HG03175 (cell line): Measurements from ENCODE around the gene MYO5C.

Experiments
- ATAC-seq: cut with Tn5 transposase; IDR thresholded peaks from one replicate; pipeline ENCODE4 v1.9.1; 2021; ENCODE audit warnings: mild to moderate bottlenecking, moderate library complexity; ENCODE audit not compliant: unreplicated experiment

MYO5C gene, protein sequence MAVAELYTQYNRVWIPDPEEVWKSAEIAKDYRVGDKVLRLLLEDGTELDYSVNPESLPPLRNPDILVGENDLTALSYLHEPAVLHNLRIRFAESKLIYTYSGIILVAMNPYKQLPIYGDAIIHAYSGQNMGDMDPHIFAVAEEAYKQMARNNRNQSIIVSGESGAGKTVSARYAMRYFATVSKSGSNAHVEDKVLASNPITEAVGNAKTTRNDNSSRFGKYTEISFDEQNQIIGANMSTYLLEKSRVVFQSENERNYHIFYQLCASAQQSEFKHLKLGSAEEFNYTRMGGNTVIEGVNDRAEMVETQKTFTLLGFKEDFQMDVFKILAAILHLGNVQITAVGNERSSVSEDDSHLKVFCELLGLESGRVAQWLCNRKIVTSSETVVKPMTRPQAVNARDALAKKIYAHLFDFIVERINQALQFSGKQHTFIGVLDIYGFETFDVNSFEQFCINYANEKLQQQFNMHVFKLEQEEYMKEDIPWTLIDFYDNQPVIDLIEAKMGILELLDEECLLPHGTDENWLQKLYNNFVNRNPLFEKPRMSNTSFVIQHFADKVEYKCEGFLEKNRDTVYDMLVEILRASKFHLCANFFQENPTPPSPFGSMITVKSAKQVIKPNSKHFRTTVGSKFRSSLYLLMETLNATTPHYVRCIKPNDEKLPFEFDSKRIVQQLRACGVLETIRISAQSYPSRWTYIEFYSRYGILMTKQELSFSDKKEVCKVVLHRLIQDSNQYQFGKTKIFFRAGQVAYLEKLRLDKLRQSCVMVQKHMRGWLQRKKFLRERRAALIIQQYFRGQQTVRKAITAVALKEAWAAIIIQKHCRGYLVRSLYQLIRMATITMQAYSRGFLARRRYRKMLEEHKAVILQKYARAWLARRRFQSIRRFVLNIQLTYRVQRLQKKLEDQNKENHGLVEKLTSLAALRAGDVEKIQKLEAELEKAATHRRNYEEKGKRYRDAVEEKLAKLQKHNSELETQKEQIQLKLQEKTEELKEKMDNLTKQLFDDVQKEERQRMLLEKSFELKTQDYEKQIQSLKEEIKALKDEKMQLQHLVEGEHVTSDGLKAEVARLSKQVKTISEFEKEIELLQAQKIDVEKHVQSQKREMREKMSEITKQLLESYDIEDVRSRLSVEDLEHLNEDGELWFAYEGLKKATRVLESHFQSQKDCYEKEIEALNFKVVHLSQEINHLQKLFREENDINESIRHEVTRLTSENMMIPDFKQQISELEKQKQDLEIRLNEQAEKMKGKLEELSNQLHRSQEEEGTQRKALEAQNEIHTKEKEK (N-terminal part only)

DNA sequence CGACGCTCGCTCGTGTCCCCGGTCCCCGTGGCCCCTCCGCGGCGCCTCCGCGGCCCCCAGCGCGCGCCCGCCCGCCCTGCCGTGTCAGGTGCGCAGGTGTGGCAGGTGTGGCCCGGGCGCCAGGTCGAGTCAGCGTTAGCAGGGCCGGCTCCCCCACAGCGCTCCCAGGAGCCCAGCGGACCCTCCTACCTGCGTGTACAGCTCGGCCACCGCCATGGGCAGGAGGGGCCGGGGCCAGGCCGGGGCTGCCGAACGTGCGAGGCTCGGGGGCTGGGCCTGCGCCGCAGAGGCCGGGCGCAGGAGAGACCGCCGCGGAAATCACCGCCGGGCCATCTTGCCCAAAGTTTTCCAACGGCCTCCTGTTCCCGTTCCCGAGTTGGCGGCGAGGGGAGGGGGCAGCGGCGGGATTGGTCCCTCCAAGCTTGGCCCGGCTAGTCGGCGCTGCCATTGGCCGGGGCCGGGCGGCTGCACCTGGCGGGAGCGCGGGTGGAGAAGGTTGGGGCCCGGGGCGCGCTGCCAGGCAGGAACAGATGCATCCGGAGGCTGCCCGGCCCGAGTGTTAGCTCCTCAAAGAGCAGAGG lies at the start of gene MYO5C:
TSS of gene MYO5C (minus strand) at position 384 of the 581 bp plus-strand sequence. CDS start at position 216, 168 bp downstream.
- ATAC-seq: no peak

DNA sequence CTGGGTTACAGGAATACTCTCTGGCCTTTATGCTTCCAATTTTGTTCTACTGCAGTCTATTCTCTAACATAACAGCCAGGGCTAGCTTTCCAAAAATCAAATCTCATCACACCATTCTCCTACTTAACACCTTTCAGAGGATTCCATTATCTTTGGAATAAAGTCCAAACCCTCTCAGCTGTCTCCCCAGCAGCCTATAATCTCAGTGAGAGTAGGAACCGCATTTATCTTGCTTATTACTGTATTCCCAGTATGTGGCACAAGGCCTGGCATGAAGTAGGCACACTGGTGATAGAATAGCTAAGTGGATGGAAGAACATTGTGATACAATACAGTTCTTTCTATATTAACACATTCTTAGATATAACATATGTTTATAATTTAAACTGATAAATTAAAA lies 49.0 kb upstream of the MYO5C start:
- ATAC-seq: no peak

DNA sequence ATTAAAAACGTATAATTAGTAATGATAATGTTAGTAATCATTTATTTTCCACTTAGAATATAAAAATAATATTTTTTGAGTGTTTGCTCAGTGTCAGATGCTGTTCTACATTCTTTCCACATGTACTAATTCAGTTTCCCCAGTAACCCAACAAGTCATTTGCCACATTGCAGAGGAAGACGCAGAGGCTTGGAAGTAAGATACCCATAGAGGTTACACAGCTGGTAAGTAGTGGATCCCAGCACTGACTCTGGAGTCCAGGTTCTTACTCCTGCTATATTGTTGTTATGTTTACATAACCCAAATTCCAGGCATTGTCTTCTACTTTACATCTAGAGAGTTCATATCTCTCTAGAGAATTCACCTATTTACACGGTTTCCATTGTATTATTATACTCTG lies 48.2 kb upstream of the MYO5C start:
- ATAC-seq: no peak

DNA sequence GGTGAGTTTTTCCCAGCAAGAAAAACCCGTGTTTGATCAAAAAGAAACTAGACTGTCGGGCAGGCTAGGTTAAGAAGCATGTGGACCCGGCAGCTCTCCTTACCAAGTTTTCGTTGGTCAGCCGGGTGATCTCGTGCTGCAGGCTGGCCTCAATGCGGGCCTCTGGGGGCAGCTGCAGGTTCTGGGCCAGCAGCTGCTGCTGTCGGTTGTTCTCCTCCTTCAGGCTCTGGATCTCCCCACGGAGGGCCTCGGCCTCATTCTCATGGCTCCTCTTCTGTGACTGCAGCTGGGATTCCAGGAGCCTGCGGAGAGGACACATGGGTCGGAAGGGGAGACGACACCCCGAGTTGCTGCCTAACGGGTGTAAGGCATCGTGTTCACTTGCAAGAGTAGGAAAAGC lies 44.5 kb upstream of the MYO5C start:
- no peak for ATAC-seq

DNA sequence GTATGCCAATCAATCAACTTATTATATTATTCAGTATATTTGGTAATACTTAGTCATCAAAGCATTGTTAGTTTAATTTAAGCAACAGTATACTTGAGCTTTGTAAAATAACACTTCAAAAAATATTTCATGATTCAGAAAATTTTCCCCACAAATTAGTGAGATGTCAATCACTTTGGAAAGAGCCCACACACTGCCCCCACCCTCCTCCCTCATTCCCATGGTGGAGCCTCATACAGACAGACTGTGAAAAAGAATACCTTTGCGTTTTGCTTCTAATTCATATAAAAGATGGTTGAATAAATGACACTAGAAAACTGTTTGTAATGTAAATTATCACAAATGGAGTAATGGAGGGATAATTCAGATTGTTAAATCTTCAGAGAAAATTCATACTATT lies 43.3 kb upstream of the MYO5C start:
- no peak for ATAC-seq

DNA sequence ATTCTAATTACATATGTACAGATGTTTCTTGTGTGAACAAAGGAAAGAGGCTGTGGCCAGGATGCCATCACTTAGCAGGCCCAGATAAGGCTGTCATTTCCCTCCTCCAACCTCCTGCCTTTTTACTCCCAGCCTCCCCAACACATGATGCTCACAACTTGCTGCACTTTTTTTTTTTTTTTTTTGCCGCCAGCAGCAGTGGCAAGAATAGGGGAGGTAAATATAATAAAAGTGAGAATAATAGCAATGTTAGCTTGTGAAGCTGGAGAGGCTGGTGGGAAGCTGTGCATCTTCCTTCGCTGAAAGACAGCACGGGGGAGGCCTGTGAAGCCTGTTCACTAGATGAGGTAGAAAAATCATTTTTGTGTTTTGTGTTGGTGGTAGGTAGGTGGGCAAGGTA lies 42.5 kb upstream of the MYO5C start:
- ATAC-seq: no peak

DNA sequence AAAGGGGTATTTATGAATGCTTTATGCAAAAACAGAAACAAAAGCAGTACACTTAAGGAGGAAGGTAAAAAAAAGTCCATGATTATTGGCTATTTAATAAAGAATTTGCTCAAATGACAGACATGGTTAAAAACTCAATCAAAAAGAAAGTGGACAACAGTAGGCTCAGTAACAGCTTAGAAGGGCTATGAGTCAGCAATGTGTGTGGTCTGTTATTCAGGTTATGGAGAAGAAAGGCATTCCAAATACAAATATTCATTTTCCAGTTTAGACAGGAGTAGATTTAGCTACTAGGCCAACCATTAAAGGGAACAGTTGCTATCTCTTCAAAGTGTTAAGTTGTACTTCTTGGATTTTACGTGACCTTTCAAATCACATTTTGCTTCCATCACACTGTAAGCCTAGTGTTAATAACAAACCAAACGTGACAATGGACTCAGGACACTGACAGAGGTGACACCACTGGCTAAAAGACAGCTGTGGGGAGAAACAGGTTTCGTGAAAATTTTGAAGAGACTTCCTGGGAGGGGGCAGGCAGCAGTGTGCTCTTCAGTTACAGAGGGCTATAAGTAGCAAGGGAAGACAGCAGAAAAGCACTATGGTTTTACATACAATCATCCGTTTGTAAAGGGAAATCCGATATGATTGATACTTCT lies 41.7 kb upstream of the MYO5C start:
- ATAC-seq: no peak

DNA sequence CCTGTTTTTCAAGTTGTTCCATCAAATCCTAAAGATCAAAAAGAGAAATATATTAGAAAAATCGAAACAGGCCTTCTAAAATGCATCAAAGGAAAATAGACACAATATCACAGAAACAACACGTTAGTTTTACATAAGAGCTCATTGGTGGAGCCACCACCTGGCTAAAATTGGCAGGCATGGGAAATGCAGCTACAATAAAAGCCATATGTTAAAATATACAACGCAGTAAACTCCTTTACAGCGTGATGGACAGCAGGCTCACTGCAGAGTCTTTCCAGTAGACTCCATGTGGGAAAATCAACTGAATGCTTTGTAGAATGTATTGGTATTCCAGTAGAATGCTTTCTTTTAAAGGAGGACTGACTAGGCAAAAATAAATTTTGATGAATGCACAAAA lies 40.9 kb upstream of the MYO5C start:
- no peak for ATAC-seq

DNA sequence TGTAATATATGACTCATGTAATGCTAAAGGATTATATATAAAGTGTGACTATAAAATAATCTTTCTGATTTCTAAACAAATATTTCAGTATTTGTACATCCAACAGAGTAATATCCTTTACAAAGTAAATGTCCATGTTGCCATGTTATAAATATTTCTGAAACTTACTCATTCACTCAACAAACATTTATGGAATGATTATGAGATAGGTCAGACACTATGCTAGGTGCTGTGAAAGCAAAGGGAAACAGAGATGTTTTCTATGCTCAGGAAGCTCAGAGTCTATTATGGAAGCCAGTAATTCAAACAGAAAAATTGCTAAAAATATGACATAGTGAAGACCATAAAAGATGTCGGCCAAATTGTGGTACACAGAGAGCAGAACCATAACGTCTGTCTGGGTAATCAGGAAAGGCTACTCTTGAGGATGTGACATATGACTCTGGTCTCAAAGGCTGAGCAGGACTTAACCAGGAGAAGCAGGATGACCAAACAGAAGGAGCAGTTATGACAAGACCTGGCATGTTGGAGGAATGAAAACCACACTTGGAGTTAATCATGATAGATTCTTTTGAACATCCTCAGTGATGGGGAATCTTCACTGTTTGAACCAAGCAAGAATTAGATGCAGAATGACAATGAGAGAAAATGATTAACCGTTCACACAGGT lies 39.0 kb upstream of the MYO5C start:
- ATAC-seq: no peak

DNA sequence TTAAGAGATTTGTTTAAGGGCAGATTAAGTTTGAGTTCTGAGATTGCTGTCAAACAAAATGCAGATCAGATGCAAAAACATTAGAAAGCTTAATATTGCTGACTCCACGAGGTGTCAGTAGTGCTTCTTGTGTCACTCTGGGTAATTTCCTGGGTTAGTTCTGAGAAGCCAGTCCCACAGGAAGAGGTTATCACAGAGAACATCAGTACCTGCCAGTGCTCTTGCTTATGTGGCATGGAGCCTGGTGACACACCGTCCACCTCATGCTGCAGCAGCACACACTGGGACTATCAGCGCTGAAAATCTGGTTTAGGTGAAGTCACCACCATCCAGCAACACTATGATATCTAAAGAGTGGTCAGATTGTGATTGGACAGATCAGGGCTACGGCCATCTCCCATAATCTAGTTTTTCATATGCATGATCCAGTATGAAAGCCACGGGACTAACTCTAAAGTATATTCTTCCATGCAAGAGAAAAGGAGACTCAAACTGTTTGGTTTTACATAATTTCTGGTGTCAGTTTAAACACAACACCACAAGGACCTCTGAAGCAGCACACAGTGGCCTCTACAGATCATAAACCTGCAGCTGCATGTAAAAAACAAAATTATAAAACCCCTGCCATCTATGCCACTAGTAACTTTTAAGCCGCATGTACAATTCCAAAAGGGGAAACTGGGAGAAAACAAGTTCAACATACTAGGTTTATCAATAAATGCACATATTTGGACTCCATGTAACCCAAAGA lies 36.1 kb upstream of the MYO5C start:
- peak; percentile 91 for ATAC-seq

DNA sequence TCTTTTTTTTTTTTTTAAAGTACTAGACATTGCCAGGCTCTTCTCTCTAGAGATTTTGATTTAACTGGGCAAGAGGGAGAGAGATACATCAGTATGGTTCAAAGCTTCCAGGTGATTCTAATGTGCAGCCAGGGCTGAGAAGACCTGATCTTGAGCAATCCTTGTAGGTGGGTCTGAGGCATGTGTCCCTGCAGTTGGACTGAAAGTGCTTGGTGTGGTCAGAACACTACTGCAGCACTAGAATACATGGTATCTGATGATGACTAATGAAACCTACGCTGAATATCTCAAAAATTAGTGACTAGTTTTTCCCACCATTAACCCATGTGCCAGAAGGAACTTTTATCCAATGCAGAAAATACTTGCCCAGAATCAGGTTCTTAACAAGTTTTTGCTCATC lies 34.4 kb upstream of the MYO5C start:
- no peak for ATAC-seq

DNA sequence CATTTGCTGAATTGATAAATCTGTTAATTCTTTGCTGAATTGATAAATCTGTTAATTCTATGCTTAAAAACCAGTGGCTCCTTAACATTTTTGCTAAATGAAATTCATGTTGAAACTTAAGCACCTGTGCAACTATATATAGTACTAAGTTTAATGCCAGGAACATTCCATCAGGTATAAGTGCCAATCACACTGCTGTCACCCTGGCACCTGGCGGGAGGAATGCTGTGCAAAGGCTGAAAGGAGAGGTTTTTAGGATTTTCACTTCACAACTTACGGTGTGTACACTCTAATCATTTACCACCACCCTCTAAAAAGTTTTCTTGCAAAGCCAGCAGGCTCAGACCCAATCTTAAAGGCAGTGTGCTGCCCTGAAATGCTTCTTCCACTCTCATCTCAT lies 33.5 kb upstream of the MYO5C start:
- no peak for ATAC-seq

DNA sequence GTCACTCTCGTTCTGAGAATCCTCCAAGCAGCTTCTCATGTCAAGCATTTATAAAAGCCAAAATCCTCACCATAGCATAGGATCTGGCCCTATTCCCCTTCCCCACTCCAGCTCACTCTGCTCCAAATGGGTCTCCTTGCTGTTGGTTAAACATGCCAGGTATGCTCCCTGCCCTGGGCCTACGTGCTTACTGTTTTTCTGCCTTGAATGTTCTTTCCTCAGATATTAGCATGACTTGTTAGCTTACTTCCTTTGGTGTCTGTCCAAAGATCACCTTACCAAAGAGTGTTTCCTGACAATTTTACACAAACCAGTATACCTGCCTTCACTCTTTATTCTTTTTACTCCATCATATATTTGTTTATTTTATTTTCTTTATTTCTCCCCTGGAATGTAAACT lies 33.1 kb upstream of the MYO5C start:
- no peak for ATAC-seq

DNA sequence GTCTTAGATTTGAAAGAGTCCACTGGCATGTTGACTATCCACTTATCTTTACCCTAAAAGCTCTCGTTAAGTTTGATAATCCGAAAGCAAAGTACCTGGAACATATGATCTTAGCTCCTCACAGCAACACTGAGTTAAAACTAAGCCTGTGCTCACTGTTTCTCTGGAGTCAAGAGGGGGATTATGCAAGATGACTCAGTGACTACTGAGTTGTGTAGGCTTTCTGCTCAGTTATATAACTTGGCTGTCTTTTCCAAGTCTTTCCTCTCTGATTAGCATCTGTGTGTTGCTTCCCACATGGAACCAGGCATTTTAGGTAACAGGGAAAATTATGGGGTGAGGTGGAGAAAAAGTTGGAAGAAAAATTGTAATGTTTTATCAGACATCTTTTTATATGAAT lies 31.2 kb upstream of the MYO5C start:
- no peak for ATAC-seq

DNA sequence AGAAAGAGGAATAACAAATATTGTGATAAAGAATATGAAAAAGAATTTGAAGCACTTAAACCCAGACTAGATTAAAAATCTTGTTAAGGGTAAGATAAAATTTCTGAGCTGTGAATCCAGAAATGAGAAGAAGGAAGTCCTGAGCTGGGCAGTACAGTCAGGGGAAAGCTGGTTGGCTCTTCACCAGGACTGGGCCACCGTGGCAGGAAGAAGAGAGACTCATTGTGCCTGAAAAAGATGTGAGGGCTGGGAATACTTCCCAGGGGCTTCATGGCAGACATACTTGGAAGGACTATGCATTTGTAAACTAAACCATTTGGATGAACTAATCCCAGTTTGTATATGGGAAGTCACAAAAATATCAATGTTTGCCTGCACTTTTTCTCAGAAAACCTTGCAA lies 28.5 kb upstream of the MYO5C start:
- no peak for ATAC-seq

DNA sequence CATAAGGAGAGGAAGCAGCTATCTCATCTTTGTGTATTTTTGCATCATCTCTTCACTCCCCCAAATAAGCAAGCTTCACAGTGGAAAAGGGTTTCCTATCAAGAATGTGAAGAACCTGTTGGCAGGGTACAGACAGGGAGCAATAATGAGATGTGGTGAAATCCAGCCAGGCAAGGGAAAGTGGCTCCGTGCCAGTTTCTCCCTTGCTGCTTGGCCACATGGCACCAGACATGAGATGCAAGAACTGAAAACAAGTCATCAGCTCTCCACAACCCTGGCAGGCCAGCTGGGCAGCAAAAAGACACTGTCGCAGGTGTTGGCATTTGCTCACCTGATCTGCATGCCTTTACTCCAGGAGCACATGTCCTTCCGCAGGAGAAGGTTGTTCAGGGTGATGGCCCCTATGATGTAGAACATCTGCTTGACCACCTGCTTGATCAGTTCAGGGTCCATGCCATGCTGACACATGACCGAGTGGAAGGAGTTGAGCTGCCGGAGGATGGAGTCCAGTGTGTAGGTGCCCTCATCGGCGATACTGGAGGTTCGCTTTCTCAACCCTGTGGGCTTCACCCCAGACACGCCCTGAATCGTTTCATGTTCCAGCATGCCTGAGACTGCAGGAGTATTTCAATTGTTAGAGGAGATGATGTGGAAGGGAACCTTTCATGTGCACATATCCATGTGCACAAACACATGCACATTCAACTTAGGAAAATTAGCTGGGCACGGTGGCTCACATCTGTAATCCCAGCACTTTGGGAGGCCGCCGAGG lies 23.3 kb upstream of the MYO5C start:
- no peak for ATAC-seq

DNA sequence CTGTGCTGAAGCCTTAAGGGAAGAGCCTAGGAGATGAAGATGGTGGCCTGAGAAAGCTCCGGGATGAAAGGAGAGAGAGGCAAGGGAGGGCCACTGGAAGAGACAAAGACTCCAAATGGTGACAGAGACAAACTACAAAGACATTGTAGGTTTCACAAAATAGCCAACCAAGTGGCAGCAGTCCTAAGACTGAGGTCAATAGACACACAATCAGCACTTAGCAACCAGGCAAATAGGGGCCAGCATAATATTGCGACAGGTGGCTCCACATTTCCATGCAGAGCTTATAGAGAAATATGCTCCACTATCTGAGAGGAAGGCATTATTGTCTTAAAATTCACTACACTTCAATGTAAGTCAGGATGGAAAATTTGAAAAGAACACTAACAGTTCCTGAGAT lies 22.1 kb upstream of the MYO5C start:
- no peak for ATAC-seq

DNA sequence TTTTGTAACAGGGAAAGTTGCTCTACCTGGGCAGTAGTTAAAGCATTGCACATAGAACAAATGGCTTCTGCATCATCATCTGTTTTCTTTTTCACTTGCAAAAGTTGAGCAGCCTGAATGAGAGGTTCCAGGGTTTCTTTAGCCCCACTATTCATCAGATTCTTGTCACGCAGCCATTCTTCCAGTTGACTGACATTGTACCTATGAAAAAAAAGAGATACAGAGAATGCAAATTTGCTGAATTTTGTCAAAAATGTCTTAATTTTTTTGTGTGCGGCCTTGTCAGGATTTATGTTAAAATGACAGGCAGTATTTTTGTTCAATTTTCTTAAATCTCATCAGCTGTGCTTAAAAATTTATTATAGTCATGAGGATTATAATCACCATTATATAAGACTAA lies 21.4 kb upstream of the MYO5C start:
- no peak for ATAC-seq
